Gastroesophageal sphincter (tissue), 4 donors: Measurements from ENCODE around the gene RIMS4. TPM values are rescaled to one million over a fixed set of nuclear protein-coding genes. Genes with fewer than 3 reads are reported as not detected.

Experiments
- ATAC-seq: fragments of 150-250 bp; one replicate; pipeline ENCODE4 v1.9.1; 2016; ENCODE audit warnings: mild to moderate bottlenecking, moderate library complexity
- H3K27ac ChIP-seq, 4 donors: fragments of 200-600 bp; sonication (generic) in 3 of 4; 1 replicate in 3 of 4; 2 replicates in 1 of 4; pipeline ENCODE4 v1.5.1; 2016 to 2019
- H3K27me3 ChIP-seq: fragments of 200-600 bp; sonication (generic); one replicate; pipeline ENCODE4 v1.5.1; 2019
- H3K36me3 ChIP-seq, 2 donors: fragments of 200-600 bp; sonication (generic); one replicate each; pipeline ENCODE4 v1.5.1; 2019; ENCODE audit warnings: control low read depth in 1 of 2
- H3K4me1 ChIP-seq, 3 donors: fragments of 200-600 bp; sonication (generic); 1 replicate in 2 of 3; 2 replicates in 1 of 3; pipeline ENCODE4 v1.5.1; 2016 to 2019; ENCODE audit warnings: control low read depth in 2 of 3
- H3K4me3 ChIP-seq, 2 donors: fragments of 200-600 bp; sonication (generic); one replicate each; pipeline ENCODE4 v1.5.1; 2019; ENCODE audit warnings: mild to moderate bottlenecking in 1 of 2, moderate library complexity in 1 of 2
- H3K9me3 ChIP-seq, 3 donors: fragments of 200-600 bp; sonication (generic); one replicate each; pipeline ENCODE4 v1.5.1; 2017 to 2019; ENCODE audit warnings: control low read depth in 2 of 3
- CTCF ChIP-seq, 4 experiments: fragments of 200-600 bp in 2 of 4; fragments of 450-650 bp in 2 of 4; sonication (generic) in 1 of 4; IDR thresholded peaks; one replicate each; pipeline ENCODE4 v1.5.1; 2017 to 2019; ENCODE audit warnings: antibody characterized with exemption in 4 of 4, mild to moderate bottlenecking in 2 of 4, moderate library complexity in 2 of 4
- EP300 ChIP-seq: sonication (generic); formaldehyde crosslinking; IDR thresholded peaks from one replicate; pipeline ENCODE4 v1.6.1; 2017; ENCODE audit warnings: antibody characterized with exemption, mild to moderate bottlenecking
- POLR2A ChIP-seq, 2 donors: fragments of 450-650 bp; IDR thresholded peaks; one replicate each; pipeline ENCODE4 v1.6.1; 2017; ENCODE audit warnings: antibody characterized with exemption in 2 of 2, mild to moderate bottlenecking in 2 of 2, moderate library complexity in 1 of 2
- POLR2AphosphoS5 ChIP-seq: sonication (generic); formaldehyde crosslinking; IDR thresholded peaks from one replicate; pipeline ENCODE4 v1.6.1; 2017; ENCODE audit warnings: antibody characterized with exemption
- WGBS, 2 donors: methylation state at CpG; one replicate each; pipeline ENCODE4 v1.1.5; 2018; ENCODE audit warnings: low coverage in 1 of 2; 5-methylcytosine and 5-hydroxymethylcytosine counted together
- total RNA-seq, 4 donors: library from RNA; depleted of rRNA; stranded (reverse); fragments of >200 nt; gene quantifications; one replicate each; pipeline ENCODE4 v1.1.0, GENCODE V29; 2016

The RIMS4 gene
- total RNA-seq, 4 donors from 2014 or later = 1.2 to 4.6 (median 2.4) TPM

- peaks cover 0 to 15% (median 3%) of the 10 kb centered on the region in 3 donors for H3K4me1 ChIP-seq
- no peak overlapping the region for H3K4me3 ChIP-seq
- ATAC-seq = no peak
- TF ChIP-seq POLR2AphosphoS5 (no peak), CTCF (IDR thresholded peaks at IDR 0.05) (no peak), POLR2A (IDR thresholded peaks at IDR 0.05) (no peak), EP300 (no peak)
- no peaks in the 10 kb centered on the region for H3K36me3 ChIP-seq
- H3K27me3 ChIP-seq = peaks cover 56% of the 10 kb centered on the region
- 76% methylated on average over 4 of the region's 15 CpGs; no CpG with 5 or more reads in 1 of the 2 donors for WGBS, 2 donors
- H3K9me3 ChIP-seq = peaks cover 0 to 17% (median 0%) of the 10 kb centered on the region in 3 donors
- no peak overlapping the region for H3K27ac ChIP-seq
Measured at GRCh38 chr20:44811150-44811685, 872 bp upstream of the RIMS4 start.

GRCh38 chr20:44810061-44810390 lies 320 bp downstream of the RIMS4 start:
- Histone ChIP-seq H3K4me3 (peak overlapping the region in 1 of 2 donors; percentile 47), H3K27ac (no peak overlapping the region), H3K27me3 (peaks cover 68% of the 10 kb centered on the region), H3K4me1 (peaks cover 0 to 25% (median 3%) of the 10 kb centered on the region in 3 donors), H3K9me3 (peaks cover 0 to 17% (median 0%) of the 10 kb centered on the region in 3 donors), H3K36me3 (no peaks in the 10 kb centered on the region)
- no peak for ATAC-seq
- TF ChIP-seq POLR2AphosphoS5 = no peak
- no peak for TF ChIP-seq CTCF (IDR thresholded peaks at IDR 0.05)
- no peak for TF ChIP-seq POLR2A (IDR thresholded peaks at IDR 0.05)
- no peak for TF ChIP-seq EP300
- WGBS, 2 donors = no CpG with 5 or more reads among the region's 49 CpGs

GRCh38 chr20:44809380-44810060 lies 826 bp downstream of the RIMS4 start:
- 0 to 5% methylated on average over 12 to 15 of the region's 34 CpGs for WGBS, 2 donors

GRCh38 chr20:44807684-44808056 lies 2.7 kb downstream of the RIMS4 start:
- TF ChIP-seq CTCF (IDR thresholded peaks at IDR 0.05) (no peak), POLR2A (IDR thresholded peaks at IDR 0.05) (no peak)
- Histone ChIP-seq H3K27ac (no peak overlapping the region), H3K4me3 (no peak overlapping the region), H3K27me3 (peaks cover 86% of the 10 kb centered on the region), H3K4me1 (peaks cover 0 to 25% (median 3%) of the 10 kb centered on the region in 3 donors), H3K36me3 (no peaks in the 10 kb centered on the region), H3K9me3 (peaks cover 0 to 15% (median 0%) of the 10 kb centered on the region in 3 donors)
- WGBS, 2 donors = 71 to 81% methylated on average over 4 of the region's 4 CpGs
- no peak for ATAC-seq

More at GRCh38 chr20:44809380-44810060, 826 bp downstream of the RIMS4 start:
- Histone ChIP-seq H3K27ac (no peak overlapping the region), H3K36me3 (no peaks in the 10 kb centered on the region), H3K27me3 (peaks cover 73% of the 10 kb centered on the region), H3K4me1 (peaks cover 0 to 25% (median 3%) of the 10 kb centered on the region in 3 donors), H3K9me3 (peaks cover 0 to 17% (median 0%) of the 10 kb centered on the region in 3 donors), H3K4me3 (peak overlapping the region in 1 of 2 donors; percentile 47)
- no peak for TF ChIP-seq CTCF (IDR thresholded peaks at IDR 0.05)
- no peak for TF ChIP-seq POLR2A (IDR thresholded peaks at IDR 0.05)
- TF ChIP-seq EP300 = no peak
- TF ChIP-seq POLR2AphosphoS5 = no peak
- no peak for ATAC-seq
